HG03571 (cell line): ENCODE data around the gene MAST4.

Source experiments
- ATAC-seq: cut with Tn5 transposase; IDR thresholded peaks from one replicate; pipeline ENCODE4 v1.9.1; 2021; ENCODE audit not compliant: unreplicated experiment

MAST4 gene

DNA sequence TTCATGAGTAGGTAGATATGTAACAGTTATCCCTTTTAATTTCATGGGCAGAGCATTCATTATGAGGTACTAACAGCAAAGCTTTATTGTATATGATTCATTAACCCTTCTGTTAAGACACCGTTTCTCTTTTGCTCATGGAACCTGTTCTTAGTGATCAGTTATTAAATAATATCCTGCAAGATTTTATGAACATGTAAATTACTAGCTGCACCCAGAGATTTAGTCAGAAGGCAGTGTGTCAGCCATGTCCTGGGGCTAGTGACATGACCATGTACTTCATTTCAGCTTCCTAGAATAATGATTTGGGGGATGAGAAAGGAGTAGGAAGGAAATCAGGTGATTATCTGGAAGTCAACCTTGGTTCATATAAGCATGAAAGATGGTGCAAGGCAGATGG, 7.0 kb downstream of the MAST4 start:
- ATAC-seq, result no peak

DNA sequence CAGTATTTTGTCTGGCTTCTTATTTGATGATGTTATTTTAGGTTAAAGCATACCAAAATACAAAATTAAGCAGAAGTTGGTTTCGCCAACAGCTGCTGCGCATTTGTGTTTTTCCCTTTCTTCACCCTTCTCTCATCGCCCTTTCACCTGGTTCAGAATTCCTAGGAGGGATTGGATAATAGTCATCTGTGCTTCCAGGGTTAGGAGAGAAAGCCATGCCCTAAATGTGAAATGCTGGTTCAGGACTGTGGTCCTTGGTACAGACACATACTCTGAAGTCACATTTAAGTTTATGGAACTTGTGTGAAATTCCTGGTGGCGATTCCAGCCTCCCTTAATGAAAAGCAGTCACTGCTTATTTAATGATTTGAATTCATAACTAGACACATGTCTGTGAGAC, 7.7 kb downstream of the MAST4 start:
- ATAC-seq, result no peak

- no peak for ATAC-seq
Observed at GRCh38 chr5:66606713-66607112, 10.5 kb downstream of the MAST4 start.

DNA sequence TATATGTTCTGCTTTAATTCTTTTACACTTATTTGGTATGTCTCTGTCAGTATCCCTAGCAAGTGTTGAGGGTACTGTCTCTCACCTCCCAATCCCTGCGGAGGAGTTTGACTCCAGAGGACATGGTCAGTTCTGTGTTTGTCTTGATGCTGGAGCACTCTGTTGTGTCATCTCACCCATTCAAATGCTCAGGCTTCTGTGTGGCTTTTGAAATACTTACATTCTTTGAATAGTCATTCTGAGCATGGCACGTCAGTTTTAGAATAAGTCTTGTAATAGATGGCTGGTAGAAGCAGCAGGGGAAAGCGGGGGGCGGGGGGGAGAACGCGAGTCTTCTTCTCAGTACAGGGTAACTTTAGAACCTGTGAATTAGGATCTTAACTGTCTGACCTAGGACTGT, 12.3 kb downstream of the MAST4 start:
- ATAC-seq, result no peak

DNA sequence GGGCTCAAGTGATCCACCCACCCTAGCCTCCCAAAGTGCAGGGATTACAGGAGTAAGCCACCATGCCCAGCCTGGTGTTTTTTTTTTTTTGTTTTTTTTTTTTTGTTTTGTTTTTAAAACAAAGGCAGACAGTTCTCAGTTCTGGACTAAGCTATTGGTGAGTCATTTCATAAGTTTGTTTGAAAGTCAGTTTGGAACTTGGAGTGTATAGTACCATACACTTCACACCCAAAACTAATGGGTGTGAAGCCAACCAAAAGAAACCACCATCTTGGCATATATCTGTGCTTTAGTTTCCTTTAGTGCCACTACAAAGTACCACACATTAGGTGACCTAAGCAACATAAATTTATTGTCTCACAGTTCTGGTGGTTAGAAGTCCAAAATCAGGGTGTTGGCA, 13.4 kb downstream of the MAST4 start:
- ATAC-seq, result no peak

- ATAC-seq, result no peak
Observed at GRCh38 chr5:66612226-66612625, 16.0 kb downstream of the MAST4 start.

GRCh38 chr5:66615136-66615535, 18.9 kb downstream of the MAST4 start:
- ATAC-seq, result no peak

GRCh38 chr5:66615894-66616293, 19.7 kb downstream of the MAST4 start:
- ATAC-seq, result no peak

- ATAC-seq, result no peak
Observed at GRCh38 chr5:66616520-66617225, 20.5 kb downstream of the MAST4 start.

GRCh38 chr5:66617226-66617861, 21.2 kb downstream of the MAST4 start:
- no peak for ATAC-seq

DNA sequence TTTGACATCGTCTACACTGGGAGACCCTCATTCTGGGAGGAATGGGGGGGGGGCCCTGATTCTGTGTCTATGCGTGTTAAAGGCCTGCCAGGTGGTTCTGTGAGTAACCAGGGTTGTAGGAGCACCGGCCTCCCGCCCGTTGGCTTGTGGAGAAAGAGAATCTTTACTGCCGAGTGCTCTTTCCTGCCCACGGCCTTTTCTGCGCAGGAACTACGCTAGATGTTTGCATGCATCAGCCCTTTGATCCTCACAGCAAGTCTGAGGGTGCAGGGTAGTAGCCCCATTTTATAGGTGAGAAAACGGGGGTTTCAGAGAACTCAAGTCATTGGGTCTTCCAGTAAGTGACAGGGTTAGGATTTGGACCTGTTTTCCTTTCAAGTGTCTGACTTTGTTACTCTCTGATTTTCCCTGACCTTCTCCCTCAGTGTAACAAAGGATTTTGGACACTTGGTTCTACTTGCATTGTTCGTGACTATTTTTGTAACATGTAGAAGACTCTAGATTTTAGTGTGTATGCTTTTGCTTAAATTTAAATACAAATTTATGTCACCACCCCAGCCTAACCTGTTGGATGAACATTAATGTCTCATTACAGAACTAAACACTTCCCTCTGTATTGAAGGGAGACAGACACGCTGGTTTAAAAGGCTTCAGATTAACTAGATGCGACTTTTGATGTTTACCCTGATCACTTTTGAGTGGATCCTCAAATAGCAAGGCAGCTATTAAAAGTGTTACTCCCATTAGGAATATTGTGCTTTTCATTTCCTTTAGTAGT, 22.0 kb downstream of the MAST4 start:
- ATAC-seq, result no peak

GRCh38 chr5:66620711-66621110, 24.5 kb downstream of the MAST4 start:
- ATAC-seq, result no peak

GRCh38 chr5:66621146-66621545, 25.0 kb downstream of the MAST4 start:
- no peak for ATAC-seq

- ATAC-seq, result no peak
Observed at GRCh38 chr5:66621736-66622135, 25.5 kb downstream of the MAST4 start.

DNA sequence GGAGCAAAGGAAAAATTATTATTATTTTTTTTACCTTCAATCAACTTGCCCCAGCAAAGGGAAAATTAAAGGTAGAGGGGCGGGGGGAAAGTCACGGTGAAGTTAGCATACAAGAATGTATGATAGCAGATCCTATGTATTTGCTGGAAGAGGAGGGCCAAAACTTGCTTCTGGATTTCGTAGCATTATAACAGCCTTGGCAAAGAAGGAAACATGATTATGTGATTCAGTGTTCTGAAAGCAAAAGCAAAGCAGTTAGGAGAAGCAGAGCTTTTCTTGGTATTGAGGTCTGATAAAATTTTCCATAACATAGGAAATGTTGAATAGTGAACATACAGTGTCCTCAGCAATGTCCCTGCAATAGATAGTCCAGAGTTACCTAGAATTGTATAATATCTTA, 32.4 kb downstream of the MAST4 start:
- no peak for ATAC-seq

GRCh38 chr5:66629446-66629845, 33.3 kb downstream of the MAST4 start:
- no peak for ATAC-seq

DNA sequence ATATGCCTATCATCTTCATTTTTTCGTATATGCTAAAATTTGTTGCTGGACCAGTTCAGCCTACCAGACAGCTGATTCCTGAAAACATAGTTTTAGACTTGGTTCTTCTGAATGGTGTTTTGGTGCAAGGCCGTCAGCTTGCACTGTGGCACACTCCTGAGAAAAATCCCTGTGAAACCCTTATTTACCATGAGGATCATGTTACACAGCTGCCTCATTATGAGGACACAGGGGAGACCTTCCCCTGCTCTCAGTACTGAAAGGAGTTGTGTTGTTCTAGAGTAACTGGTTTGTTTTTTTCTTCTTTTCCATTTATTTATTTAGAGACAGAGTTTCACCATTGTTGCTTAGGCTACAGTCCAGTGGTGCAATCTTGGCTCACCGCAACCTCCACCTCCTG, 37.6 kb downstream of the MAST4 start:
- ATAC-seq, result no peak

DNA sequence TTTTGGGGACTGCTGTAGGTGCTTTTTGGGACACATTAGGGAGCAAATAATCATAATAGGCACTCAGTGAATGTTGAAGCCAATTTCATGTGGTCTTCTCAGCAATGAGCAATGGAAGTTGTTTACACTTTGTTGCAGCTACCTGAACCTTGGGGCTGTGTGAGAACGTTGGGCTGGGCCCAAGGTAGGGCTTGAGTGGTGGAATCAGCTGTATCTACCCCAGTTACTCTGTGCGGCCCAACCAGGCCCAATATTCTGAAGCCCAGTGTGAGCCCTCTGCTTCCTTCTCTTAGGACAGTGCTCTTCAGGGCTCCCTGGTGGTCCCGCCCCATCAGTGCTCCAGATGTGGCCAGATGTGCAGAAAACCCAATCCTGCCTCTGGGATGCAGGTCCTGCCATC, 38.4 kb downstream of the MAST4 start:
- ATAC-seq, result no peak

DNA sequence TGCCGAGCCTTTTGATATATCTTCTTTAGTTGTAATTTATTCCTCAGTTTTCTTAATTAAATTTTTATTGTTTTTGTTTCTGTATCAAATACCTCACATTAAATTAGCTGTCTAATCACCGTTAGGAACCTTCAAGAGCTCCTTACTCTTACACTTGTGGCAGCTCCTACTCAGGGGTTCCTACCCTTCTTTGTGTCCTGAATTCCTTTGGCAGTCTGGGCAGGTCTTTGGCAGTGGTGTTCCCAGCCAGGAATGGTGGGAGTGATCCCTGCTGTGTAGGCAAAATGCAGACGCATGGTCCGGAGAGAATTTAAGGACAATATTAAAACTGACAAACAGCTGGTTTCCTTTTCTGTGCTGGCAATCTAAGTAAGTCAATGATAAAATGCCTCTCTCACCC, 41.8 kb downstream of the MAST4 start:
- no peak for ATAC-seq

GRCh38 chr5:66639037-66639436, 42.8 kb downstream of the MAST4 start:
- ATAC-seq, result no peak

DNA sequence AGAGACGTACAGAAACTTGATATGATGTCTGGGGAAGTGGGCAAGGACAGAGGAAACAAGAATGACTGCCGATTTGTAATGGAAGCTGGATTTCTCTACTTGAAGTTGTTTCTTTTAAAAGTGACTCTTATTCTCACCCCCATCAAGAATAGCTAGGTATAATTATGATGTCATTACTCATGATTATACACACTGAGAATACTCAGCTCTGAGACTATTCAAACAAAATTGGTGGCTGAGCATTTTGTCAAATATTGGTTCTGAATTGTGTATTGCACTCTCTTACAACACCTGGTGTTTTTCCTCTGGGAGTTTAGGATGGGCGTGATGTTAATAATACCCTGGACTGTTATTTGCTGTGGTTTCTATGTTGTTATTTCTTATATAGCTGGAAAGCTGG, 46.3 kb downstream of the MAST4 start:
- no peak for ATAC-seq

GRCh38 chr5:66643387-66643786, 47.2 kb downstream of the MAST4 start:
- ATAC-seq, result no peak
